GM18867 (cell line): ENCODE measurements around the gene KRT7.

ENCODE experiments used
- ATAC-seq: cut with Tn5 transposase; IDR thresholded peaks from one replicate; pipeline ENCODE4 v1.9.1; 2021; ENCODE audit warnings: mild to moderate bottlenecking, moderate library complexity; ENCODE audit not compliant: unreplicated experiment

KRT7 gene

GRCh38 chr12:52211716-52212585 lies 21.1 kb upstream of the KRT7 start:
- no peak for ATAC-seq

- ATAC-seq: no peak
Observed at GRCh38 chr12:52212701-52213563, 20.1 kb upstream of the KRT7 start.

DNA sequence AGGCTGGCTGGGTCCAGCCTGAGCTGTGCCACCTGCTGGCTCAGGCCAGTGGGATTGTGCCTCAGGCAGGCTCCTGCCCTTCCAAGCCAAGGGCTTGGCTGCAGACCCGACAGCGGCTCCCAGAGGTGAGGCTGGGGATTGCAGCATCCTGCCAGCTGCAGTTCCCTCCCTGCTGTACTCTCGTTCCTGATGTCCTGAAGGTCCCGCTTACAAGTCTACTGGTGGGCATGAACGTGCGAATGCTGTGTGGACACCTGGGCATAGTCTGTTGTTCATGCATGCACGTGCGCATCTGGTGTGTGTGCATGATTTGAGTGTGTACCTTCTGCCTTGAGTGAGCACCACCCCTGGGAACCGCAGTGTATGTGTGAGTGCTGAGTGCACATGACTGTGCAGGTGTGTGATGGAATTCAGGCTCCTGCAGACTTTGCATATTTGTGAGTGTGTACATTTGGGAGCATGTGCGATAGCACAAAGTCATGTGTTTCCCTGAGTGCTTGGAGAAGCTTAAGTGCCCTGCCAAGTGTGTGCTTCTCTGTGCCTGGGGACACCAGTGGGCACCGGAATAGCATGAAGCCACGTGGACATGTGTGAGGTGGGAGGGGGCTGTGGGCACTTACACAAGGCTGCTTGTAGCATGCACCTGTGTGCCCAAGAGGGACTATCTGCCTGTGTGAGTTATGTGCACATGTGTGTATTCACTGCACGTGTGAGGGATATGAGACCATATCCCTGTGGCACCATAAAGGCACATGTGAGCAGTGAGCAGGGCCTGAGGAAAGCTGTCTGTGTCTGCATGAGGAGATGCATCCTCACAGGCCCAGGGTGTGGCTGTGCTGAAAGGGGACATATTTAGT lies 19.3 kb upstream of the KRT7 start:
- ATAC-seq: peak; percentile 54

DNA sequence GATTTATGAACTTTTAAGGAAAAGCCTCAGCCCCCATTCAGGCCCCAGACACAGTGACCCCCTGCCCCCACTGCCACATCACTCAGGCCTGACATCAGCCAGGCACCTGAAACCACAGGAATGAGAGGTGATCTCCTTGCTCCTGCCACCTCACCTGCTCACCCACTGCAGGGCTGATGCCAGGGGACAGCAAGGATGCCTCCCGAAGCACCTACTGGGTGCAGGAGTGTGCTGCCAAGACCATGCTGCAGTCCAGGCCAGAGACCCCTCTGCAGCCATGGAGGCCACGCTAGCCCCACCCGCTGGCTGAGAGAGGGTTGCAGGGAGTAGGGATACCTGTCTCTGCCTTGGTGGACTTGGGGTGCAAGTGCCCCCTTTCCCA lies 18.6 kb upstream of the KRT7 start:
- no peak for ATAC-seq

DNA sequence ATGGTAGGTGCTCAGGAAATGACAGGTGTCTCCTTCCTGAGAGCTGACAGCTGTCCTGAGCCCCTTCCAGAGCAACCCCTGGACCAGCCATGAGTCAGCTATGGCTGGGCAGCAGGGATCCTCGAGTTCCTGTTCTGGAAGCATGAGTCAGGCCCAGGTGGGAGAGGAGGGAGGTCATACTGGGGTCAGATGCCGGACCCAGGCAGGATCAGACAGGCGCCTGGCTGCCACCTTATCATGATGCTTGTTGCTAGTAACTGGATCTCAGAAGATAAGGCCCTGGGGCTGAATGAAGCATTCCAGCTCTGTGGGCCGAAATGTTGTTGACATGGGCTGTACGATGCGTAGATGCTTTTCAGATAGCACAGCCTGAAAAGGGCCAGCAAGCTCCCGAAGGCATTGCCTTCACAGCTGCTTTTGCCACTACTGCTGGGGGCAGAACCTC lies 17.4 kb upstream of the KRT7 start:
- no peak for ATAC-seq

GRCh38 chr12:52216100-52216499 lies 16.9 kb upstream of the KRT7 start:
- no peak for ATAC-seq

GRCh38 chr12:52216807-52217206 lies 16.2 kb upstream of the KRT7 start:
- ATAC-seq: no peak

- no peak for ATAC-seq
Observed at GRCh38 chr12:52217223-52217622, 15.8 kb upstream of the KRT7 start.

DNA sequence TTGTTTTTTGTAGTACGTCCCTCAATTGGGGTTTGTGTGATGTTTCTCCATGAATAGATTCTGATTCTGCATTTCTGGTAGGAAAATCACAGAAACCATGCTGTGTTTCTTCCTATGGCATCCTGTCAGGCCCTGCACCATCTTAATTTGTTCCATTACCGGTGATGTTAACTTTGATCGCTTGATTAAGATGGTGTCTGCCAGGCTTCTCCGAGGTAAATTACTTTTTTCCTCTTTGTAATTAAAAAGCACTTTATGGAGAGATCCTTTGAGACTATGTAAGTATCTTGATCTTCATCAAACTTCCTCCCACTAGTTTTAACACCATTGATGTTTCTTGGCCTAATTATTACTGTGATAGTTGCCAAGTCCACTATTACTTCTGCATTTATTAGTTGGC lies 15.0 kb upstream of the KRT7 start:
- no peak for ATAC-seq

GRCh38 chr12:52220477-52220876 lies 12.6 kb upstream of the KRT7 start:
- ATAC-seq: no peak

DNA sequence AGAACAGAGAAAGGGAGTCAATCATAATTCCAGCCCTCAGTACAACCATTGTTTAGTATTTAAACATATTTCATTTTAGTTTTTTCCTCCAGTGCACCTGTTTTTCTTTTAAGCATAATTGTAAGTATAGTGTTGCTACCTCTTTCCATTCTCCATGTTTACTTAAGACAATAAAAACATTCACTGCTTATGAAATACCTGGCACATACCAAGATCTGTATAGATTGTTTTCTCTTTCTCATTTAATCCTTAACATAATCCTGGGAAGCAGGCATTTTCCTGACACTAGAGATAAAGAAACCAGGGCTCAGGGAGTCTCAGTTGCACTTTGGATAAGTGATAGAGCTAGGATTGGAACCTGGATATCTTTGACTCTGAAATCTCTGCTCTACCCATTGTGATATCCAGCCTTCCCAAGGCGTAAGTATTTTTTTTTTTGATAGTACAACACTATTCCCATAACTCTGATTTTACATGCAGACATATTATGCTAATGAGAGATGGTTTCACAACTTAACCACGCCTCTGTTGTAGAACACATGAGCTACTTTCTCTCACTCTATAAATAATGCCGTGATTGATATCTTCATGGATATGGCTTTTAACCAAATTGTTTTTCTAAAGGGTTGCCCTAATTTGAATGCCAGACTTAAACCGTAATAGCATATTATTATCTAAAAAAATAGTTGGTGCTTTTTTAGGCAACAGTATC lies 11.8 kb upstream of the KRT7 start:
- no peak for ATAC-seq

GRCh38 chr12:52221912-52222457 lies 11.1 kb upstream of the KRT7 start:
- ATAC-seq: no peak

DNA sequence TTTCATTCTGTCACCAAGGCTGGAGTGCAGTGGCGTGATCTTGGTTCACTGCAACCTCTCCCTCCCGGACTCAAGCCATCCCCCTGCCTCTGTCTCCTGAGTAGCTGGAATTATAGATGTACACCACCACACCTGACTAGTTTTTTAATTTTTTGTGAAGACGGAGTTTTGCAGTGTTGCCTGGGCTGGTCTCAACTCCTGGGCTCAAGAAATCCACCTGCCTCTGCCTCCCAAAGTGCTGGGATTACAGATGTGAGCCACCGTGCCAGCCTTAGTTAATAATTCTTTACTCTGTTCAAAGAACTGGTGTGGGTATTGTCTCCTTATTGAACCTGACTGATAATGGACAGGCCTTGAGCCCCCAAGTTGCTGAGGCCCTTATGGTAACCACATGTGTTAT lies 10.4 kb upstream of the KRT7 start:
- ATAC-seq: no peak

GRCh38 chr12:52223406-52224039 lies 9.5 kb upstream of the KRT7 start:
- no peak for ATAC-seq

DNA sequence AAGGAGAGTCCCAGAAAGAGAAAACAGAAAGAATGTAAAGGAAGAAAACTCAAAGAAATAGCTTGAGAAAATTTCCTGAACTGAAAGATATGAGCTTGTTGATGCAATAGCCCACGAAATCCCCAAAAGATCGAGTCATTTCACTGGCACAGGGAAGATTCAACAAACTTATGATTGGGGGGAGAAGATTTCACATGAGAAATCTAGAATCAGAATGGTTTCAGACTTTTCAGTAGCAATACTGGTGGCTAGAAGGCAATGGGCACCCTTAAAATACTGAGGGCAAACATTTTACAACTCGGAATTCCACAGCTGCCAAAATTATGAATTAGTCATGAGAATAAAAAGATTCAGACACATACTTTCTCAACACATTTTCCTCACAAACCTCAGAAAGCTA lies 8.9 kb upstream of the KRT7 start:
- no peak for ATAC-seq

GRCh38 chr12:52225752-52226151 lies 7.3 kb upstream of the KRT7 start:
- no peak for ATAC-seq

- ATAC-seq: no peak
Observed at GRCh38 chr12:52226446-52226845, 6.6 kb upstream of the KRT7 start.

- ATAC-seq: no peak
Observed at GRCh38 chr12:52227606-52228166, 5.4 kb upstream of the KRT7 start.

- ATAC-seq: no peak
Observed at GRCh38 chr12:52228366-52228765, 4.7 kb upstream of the KRT7 start.
